KBM-7 (cell line): ENCODE results near the gene GNPTG.
A peak's percentile ranks its signal among the peaks of the same experiment; 100 is the strongest.

Experiments
- DNase-seq: peaks from one replicate; pipeline ENCODE4 v3.0.0-alpha.2; 2015
- in situ Hi-C: fragments of 300-500 bp; cut with MboI; formaldehyde crosslinking; loops from 2 replicates; pipeline ENCODE4 v1.14.3; 2020; ENCODE audit warnings: low sequenced_read_pairs, low pct_unique_long_range_greater_than_20kb, mixed read lengths

Gene GNPTG

GRCh38 chr16:1403733-1404132 is 52.0 kb downstream of the GNPTG start:
- in situ Hi-C loops: no loop called here

GRCh38 chr16:1407753-1408152 is 56.0 kb downstream of the GNPTG start:
- in situ Hi-C loops: no loop called here
- DNase-seq: no peak

More at GRCh38 chr16:1403733-1404132, 52.0 kb downstream of the GNPTG start:
- DNase-seq: no peak

- in situ Hi-C loops: no loop called here
These were observed 56.6 kb downstream of the GNPTG start for GRCh38 chr16:1408171-1408837.

GRCh38 chr16:1412847-1413246 is 61.1 kb downstream of the GNPTG start:
- in situ Hi-C loops: no loop called here
- no peak for DNase-seq

More at GRCh38 chr16:1408171-1408837, 56.6 kb downstream of the GNPTG start:
- peak; percentile 92 for DNase-seq
